ENCODE results near the gene C16orf46.

The C16orf46 gene

DNA sequence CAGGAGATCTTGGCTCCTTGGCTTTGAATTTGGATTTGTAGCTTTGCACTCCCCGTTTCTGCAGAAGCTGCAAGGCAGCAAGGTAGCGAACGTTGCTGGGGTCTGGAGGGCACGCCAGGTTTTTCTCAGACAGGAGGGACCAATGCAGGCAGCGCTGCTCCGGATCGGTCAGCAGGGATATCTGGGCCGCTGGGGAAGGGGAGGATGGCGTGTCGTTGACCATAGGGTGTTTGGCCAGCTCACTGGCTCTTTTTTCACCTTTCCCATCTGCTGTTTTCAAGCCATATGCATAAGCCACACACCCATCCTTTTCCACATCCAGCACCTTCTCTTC, 15.8 kb downstream of the C16orf46 start:
- no peak for TF ChIP-seq GATA3 (IDR thresholded peaks at IDR 0.05; ENCODE audit: low read depth, low read length)
- TF ChIP-seq GATA2 (IDR thresholded peaks at IDR 0.05; ENCODE audit: low read depth, low read length) = no peak

DNA sequence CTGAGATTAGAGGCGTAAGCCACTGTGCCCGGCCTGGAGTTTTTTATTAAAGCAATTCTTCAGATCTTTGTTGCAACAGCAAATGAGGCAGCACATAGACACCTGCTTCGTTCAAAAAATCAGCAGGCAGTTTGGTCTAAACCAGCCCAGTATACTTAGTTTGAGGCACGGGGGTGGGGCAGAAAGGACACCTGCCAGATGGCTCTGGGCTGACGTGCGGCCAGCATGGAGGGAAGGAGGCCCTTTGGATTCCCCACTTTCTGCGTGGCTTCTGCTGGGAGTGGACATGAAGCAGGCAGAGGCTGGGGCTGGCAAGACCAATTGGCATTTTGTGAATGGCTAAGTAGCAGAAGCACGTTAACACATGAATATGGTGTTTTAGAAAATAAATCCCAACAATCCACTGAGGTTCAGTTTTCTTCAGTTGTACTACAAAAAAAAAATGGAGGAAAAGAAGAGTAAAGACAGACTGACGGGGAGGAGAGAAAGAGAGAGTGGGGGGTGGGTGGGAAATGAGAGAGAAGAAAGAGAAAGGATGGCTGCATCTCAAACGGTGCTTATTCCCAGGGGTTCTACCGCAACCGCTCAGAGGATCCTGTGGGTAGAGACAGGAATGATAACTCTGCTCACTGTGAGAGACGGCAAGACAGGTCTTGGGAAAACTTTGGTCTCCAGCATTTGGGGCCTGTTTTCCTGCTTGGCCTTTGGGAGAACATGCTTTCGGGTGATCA, 16.3 kb downstream of the C16orf46 start:
- no peak for TF ChIP-seq GATA3 (IDR thresholded peaks at IDR 0.05; ENCODE audit: low read depth, low read length)
- no peak for TF ChIP-seq GATA2 (IDR thresholded peaks at IDR 0.05; ENCODE audit: low read depth, low read length)

DNA sequence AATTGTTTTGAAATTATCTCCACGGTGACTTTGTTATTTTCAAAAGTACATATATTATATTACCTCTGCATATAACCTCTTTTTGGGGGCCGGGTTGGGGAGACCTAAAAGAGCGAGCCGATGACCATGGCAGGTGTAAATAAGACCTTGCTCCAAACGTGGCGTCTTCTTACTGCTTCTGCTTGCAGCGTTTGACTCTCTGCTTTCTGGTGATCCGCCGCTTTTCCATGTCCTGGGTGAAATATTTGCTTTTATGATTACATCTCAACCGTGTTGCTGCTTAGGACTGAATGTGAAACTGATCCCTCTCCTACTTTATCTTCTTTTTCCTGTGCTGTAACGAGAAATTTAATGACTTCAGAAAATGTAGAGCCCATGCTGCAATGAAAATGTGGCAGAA, 23.3 kb downstream of the C16orf46 start:
- no peak for TF ChIP-seq GATA2 (IDR thresholded peaks at IDR 0.05; ENCODE audit: low read depth, low read length)
- no peak for TF ChIP-seq GATA3 (IDR thresholded peaks at IDR 0.05; ENCODE audit: low read depth, low read length)

DNA sequence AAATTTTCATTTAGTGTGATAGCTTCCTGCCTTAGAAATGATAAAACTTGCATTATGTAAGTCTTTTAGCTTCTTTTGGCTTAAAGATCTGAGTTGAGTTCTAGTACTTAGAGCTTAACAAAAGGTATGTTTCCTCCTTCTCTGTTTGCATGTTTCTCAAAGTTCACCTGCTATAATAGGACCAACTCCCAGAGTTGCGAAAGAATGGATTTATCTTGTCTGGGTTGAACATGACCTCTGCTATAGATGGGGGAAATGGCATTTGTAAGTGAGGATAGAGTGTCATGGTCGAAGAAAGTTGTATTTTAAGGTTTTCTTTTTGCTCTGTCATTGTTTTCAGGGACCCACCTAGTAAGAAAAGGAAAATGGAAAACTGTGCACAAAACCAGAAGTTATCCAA, 34.2 kb downstream of the C16orf46 start:
- TF ChIP-seq GATA2 (IDR thresholded peaks at IDR 0.05; ENCODE audit: low read depth, low read length) = no peak
- TF ChIP-seq GATA3 (IDR thresholded peaks at IDR 0.05; ENCODE audit: low read depth, low read length) = no peak

DNA sequence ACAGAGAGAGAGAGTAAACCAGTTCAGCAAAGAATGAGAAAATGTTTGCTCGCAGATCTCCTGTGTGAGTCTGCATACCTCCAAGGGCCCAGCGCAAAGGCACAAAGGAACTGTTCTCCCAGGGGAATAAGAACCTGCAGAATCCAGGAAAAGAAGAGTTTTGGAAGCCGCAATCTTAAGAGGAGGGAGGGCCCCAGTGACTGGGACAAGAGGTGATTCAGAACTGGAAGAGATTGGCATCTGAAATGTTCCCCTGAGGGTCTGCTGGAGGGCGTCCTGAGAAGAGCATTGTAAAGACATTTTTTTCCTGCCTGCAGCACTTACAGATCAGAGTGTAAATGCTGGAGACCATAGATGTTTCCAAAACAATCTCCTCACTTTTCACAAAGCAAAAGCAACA, 35.3 kb downstream of the C16orf46 start:
- TF ChIP-seq GATA3 (IDR thresholded peaks at IDR 0.05; ENCODE audit: low read depth, low read length) (no peak), GATA2 (IDR thresholded peaks at IDR 0.05; ENCODE audit: low read depth, low read length) (no peak)

DNA sequence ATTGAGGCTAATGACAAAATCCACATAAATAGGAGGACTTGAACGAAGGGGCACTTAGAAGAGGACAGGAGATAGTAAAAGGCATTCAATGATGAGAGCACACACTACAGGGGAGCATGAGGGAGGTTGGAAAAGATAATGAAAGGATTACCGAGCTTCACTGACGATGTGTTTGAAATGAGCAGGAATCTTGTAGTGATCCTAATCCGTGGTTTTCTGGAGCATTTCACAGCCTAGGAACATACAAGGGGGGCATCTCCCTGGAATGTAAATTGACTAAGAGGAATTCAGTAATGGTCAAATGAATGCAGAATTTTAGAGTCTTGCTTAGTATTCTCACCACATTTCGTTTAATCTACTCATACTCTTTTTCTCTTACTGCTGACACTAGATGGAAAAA, 36.2 kb downstream of the C16orf46 start:
- TF ChIP-seq GATA3 (IDR thresholded peaks at IDR 0.05; ENCODE audit: low read depth, low read length) (no peak), GATA2 (IDR thresholded peaks at IDR 0.05; ENCODE audit: low read depth, low read length) (no peak)

DNA sequence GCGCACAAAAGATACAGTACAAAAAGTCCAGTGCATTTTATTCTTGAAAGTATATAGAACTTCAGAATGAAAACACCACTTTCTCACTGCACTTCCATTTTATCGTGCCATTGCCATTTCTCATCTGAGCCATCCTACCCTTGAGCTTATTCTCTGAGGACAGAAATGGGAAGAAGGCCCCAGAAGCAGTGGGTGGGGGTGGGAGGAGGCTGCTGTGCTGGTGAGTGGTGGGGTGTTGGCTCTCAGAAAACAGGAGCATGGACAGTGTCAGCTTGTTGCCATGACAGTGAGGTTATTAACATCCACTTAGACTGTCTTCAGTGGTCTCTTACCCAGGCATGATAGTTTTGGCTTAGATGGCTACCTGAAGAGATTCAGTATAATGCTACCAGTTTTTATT, 36.9 kb downstream of the C16orf46 start:
- no peak for TF ChIP-seq GATA2 (IDR thresholded peaks at IDR 0.05; ENCODE audit: low read depth, low read length)
- TF ChIP-seq GATA3 (IDR thresholded peaks at IDR 0.05; ENCODE audit: low read depth, low read length) = no peak

DNA sequence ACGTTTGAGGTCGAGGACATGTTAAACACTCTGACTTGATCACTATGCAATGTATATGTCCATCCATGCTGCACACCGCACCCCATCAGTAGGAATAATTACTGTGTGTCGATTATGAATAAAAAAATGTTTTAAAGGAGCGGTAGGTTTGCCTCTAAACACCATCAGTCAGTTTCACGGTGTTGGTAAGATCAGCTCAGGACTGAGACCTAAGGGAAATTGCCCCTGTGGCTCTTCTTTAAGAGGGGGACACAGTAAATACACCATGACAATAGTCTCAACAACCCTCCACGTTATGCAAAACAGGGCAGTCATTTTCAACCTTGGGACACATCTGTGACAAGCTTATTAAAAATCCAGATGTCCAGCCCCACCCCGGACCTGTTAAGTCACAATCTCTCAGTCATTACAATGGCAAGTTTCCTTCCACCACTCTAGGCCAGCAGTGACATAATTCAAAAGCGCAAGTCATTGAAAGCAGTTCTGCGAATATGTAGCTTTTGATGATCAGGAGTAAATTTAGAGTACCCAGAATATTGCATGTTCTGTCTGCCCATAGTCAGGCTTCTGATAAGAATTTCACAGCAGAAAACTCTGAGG, 40.2 kb downstream of the C16orf46 start:
- TF ChIP-seq GATA2 (IDR thresholded peaks at IDR 0.05; ENCODE audit: low read depth, low read length) (no peak), GATA3 (IDR thresholded peaks at IDR 0.05; ENCODE audit: low read depth, low read length) (no peak)

DNA sequence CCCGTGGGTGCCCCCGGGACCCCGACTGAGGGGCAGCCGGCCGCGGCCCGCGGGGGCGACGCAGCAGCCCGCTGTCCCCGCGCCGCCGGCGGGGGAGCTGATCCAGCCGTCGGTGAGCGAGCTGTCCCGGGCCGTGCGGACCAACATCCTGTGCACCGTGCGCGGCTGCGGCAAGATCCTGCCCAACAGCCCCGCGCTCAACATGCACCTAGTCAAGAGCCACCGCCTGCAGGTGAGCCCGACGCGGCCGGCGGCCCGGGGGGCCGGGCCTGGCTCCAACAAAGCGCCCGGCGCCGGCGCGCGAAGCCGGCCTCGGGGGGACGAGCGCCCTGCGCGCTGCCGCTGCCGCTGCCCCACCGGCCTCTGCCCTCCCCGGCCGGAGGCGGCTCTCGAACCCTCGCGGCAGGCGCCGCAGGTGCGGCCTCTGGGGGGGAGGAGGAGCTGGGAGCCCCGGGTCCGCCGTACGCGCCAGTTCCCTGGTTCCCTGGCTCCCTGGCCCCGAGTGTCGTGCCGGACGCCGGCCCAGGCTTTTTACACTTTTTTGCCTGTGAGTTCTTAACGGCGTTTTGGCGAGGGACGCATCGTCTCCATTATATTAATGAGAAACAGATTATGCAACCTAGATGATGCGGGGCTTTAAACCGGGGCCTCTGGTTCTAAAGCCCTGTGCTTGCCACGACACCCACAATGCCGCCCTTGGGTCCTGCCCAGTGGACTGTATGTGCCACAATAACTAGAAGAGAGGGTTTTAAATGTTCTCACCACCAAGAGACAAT, 40.9 kb downstream of the C16orf46 start:
- TF ChIP-seq GATA2 (IDR thresholded peaks at IDR 0.05; ENCODE audit: low read depth, low read length) = no peak
- no peak for TF ChIP-seq GATA3 (IDR thresholded peaks at IDR 0.05; ENCODE audit: low read depth, low read length)

DNA sequence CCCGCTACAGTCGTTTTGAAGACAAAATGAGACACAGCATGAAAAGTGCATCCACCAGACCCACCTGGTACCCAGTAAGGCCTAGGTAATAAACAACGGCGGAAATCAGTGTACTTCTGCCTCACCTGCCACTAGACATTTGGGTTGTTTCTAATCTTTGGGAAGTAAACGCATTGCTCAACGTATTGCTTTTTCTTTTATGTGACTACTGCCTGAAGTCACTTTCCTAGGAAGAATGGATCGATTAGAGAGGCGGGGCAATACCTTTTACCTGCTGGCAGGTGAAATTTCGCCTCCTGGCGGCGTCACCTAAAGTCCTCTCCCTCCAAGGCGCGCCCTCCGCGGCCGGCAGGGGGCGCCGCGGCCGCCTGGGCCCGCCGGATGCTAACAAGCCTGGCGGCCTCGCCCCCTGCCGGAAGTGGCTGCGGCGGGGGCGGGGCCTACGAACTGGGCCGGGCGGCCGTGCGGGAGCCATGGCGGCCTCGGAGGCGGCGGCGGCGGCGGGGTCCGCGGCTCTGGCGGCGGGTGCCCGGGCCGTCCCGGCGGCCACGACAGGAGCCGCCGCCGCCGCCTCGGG, 41.6 kb downstream of the C16orf46 start, which contains the start of gene ATMIN:
Gene ATMIN (plus strand): TSS at position 445 of the 577 bp plus-strand sequence. CDS start 29 bp downstream, at position 474.
- TF ChIP-seq GATA3 (IDR thresholded peaks at IDR 0.05; ENCODE audit: low read depth, low read length) (no peak), GATA2 (IDR thresholded peaks at IDR 0.05; ENCODE audit: low read depth, low read length) (no peak)

DNA sequence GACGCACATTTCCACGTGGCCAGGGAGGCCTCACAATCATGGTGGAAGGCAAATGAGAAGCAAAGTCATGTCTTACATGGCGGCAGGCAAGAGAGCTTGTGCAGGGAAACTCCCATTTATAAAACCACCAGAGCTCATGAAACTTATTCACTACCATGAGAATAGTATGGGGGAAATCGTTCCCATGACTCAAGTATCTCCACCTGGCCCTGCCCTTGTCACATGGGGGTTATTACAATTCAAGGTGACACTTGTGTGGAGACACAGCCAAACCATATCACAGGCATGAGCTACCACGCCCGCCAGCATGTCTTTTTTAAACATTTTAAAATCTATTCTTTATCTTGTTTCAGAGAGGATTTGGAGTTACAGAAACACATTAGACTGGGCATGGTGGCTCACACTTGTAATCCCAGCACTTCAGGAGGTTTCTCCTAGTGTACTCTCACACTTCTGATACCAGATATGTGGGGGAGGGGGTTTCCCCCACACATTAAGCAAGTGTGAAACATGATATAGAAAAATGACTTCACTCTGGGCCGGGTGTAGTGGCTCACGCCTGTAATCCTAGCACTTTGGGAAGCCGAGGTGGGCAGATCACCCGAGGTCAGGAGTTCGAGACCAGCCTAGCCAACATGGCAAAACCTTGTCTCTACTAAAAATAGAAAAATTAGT, 47.0 kb downstream of the C16orf46 start:
- TF ChIP-seq GATA3 (IDR thresholded peaks at IDR 0.05; ENCODE audit: low read depth, low read length) = no peak
- no peak for TF ChIP-seq GATA2 (IDR thresholded peaks at IDR 0.05; ENCODE audit: low read depth, low read length)

DNA sequence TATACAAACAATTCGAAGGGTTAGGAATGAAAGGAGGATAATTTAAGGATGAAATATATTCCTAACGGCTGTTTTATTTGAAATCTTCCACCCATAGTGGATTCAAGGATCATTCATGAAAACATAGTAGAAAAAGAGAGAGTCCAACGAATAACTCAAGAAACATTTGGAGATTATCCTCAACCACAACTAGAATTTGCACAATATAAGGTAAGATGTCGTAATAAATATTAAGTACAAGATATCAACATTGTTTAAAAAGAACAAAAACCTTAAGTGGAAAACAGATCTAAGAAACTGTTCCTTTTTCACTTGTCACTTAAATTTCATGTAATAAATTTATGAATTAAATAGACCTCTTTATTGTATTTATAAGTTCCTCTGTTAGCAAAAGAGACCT, 50.6 kb downstream of the C16orf46 start:
- TF ChIP-seq GATA2 (IDR thresholded peaks at IDR 0.05; ENCODE audit: low read depth, low read length) (no peak), GATA3 (IDR thresholded peaks at IDR 0.05; ENCODE audit: low read depth, low read length) (no peak)

DNA sequence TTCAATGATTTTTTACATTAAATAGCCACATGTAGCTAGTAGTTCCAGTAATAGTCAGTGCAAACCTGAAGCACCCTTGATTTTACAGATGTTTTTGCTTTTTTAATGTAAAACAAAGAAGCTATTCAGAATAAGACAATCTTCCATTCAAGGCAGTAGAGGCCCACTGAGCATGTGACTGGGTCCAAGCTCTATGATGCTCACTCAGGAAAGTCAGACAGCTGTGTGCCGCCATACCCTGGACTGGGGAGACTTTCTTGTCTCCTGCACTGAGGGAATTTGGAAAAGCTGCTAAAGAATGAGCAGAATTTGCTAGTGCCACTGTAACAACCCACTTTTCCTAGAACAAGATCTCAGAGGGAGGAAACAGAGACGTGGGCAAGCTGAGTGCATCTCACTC, 58.5 kb downstream of the C16orf46 start:
- TF ChIP-seq GATA2 (IDR thresholded peaks at IDR 0.05; ENCODE audit: low read depth, low read length) = no peak
- TF ChIP-seq GATA3 (IDR thresholded peaks at IDR 0.05; ENCODE audit: low read depth, low read length) = no peak

DNA sequence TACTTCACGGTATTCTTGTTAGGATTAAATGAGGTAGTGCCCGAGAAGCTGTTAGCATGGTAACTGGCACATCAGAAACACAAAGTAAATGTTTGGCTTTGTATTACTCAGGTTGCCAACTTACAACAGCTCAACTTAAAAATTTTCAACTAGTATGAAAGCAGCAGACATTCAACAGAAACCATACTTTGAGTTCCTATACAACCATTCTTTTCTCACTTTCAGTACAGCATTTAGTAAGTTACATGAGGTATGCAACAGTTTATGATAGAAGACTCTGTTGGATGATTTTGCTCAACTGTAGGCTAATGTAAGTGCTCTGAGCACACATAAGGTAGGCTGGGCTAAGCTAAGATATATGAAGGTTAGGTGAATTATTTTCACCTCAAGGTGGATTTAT, 62.4 kb downstream of the C16orf46 start:
- TF ChIP-seq GATA2 (IDR thresholded peaks at IDR 0.05; ENCODE audit: low read depth, low read length) (no peak), GATA3 (IDR thresholded peaks at IDR 0.05; ENCODE audit: low read depth, low read length) (no peak)
